Hematopoietic multipotent progenitor cell (in vitro differentiated cells): ENCODE results near the gene ERC2. TPM values are rescaled to one million over a fixed set of nuclear protein-coding genes. Genes with fewer than 3 reads are reported as not detected.

Experiments used
- DNase-seq, 3 donors: peaks; one replicate each; pipeline ENCODE4 v3.0.0-alpha.2; 2011 to 2015; ENCODE audit warnings: low read depth in 2 of 3, low spot score in 2 of 3
- total RNA-seq: library from RNA; depleted of rRNA; stranded (reverse); fragments of >200 nt; gene quantifications from one replicate; pipeline ENCODE4 v1.2.3, GENCODE V29; 2012

ERC2 gene
- total RNA-seq, 1 donor = 0.54 TPM

DNA sequence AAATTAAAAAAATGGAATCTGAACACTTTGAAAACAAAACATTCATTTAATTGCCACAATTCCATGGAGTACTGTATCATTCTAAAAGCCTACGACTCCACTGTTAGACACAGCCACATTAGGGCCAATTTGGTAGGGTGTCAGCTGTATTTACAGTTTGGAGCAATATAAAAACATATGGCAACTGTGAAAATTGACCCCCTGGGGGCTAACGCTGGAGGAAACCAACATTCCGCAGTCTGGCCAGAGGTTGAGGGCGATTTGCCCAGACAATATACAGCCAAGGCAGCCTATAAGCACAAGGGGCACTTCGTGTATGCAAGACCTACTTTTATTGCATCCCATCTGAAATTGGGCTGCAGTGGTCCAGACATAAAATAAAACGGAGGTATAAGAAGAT, 504.7 kb downstream of the ERC2 start:
- no peak for DNase-seq

DNA sequence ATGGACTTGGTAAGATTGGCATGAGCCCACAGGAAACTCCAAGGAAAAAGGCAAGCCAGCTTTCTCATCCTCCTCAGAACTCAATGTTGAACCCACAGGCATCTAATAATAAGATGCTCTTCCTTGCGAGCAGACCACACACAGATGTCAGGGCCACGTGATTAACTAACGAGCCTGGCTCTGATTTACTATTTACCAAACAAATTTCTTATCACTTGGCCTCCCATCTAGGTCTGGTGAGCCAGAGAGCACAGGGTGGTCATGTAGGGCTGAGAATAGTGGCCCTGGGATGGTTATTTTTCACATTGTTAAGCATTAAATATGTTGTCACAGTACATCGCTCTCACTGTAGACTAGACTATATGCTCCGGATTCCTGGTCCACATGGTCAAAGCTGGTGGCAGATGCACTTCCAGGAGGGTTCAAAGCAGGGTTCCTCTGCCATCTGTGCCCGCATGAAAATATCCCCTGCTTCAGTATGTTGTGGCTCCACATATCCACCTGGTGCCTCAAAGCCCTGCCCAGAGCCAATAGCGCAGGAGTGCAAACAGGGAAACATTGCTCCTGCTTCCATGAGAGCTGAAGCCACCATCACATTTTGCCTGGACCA, 508.7 kb downstream of the ERC2 start:
- DNase-seq = no peak

GRCh38 chr3:55958605-55959004, 509.7 kb downstream of the ERC2 start:
- no peak for DNase-seq

GRCh38 chr3:55955891-55956477, 512.3 kb downstream of the ERC2 start:
- no peak for DNase-seq

- DNase-seq = no peak
Measured at GRCh38 chr3:55951388-55951787, 516.9 kb downstream of the ERC2 start.

GRCh38 chr3:55947406-55947805, 520.9 kb downstream of the ERC2 start:
- no peak for DNase-seq

DNA sequence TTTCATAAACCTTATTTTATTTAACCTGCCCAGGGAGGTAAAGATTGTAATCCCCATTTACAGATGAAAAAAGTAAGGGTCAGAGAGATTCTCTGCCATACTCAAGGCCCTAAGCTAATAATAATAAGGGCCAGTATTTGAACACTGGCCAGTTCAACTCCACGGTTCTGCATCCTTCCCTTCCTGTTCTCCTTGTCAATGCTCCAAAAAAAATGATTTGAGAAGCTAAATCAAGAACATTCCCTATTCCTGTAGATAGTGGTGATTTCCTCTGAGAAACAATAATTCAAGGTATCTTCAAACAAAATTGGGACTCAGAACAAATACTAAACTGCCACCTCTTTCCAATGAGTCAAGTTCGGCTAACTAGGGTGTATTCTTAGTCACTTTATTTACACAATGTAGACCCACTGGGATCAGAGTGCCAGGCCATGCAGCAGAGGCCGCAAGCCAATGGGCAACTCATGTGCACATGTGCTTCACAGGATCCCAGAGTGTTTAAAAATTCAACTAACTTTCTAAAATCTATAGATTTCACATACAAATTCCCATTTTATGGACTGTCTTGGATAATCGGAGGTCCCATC, 521.6 kb downstream of the ERC2 start:
- DNase-seq = no peak

- no peak for DNase-seq
Measured at GRCh38 chr3:55942868-55943267, 525.4 kb downstream of the ERC2 start.

- DNase-seq = no peak
Measured at GRCh38 chr3:55939287-55939686, 529.0 kb downstream of the ERC2 start.

- no peak for DNase-seq
Measured at GRCh38 chr3:55937301-55937700, 531.0 kb downstream of the ERC2 start.

DNA sequence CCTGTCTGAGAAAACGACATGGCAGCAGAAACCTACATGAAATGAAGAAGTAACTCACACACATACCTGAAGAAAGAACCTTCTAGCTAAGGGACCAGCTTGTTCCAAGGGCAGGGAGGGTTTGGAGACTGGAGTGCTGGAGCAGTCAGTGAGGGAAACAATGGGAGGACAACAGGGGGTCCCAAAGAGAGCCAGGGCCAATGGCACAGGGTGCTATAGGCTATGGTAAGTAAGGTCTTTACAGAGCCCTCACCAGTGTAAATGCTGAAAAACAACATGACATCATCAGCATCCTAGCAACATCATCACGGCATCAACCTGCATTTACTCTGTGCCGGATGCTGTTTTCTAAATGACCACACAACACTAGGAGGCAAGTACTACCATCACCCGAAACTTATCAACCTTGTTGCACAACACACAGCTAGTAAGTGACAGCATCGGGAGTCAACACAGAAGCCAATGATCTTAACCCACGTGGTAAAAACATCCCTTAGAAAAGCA, 531.7 kb downstream of the ERC2 start:
- DNase-seq = no peak

DNA sequence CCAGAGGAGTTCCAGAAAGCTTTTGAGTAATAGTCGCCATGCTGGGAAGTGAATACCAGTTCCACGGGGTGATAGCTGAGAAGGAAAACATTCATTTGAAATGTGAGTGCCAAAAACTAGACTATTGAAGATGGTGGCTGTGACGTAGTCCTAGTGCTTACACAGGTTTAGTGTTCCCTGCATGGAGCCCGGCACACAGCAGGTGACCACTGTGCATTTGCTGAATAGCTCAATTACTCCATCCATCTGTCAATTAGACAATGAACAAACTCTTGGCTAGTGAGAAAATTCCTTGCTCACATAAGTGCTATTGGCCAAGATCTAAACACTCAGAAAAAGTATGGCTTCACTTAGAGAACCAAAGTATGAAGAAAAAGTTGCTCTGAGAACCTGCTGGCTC, 533.0 kb downstream of the ERC2 start:
- no peak for DNase-seq

GRCh38 chr3:55934771-55935170, 533.5 kb downstream of the ERC2 start:
- DNase-seq = no peak

DNA sequence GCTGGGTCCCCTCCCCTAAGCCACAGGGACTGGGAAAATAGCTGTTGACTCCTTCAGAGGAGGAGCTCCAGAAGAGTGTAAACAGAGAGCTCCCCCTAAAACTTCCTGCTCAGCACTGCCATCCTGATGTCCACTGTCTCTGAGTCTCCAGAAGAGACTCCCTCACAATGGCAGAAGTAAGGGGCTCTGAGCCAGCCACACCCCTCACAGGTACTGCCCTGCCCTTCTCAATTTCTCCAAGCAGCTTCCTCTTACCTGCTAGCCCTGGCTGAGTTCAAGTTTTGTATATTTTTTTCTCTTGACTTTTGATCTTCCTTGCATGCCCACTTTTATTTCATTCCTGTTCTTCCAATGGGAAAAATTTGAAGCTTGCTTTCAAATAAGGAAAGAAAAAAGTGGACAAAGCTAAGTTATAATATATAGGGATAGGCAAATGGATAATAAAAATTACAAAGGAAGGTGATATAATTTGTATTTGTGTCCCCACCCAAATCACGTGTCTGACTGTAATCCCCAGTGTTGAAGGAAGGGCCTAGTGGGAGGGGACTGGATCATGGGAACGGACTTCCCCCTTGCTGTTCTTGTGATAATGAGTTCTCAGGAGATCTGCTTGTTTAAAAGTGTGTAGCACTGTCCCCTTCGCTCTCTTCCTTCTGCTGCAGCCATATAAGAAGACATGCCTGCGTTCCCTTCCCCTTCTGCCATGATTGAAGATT, 539.0 kb downstream of the ERC2 start:
- no peak for DNase-seq

- DNase-seq = no peak
Measured at GRCh38 chr3:55923626-55924025, 544.6 kb downstream of the ERC2 start.

- no peak for DNase-seq
Measured at GRCh38 chr3:55923207-55923606, 545.1 kb downstream of the ERC2 start.

GRCh38 chr3:55912880-55913279, 555.4 kb downstream of the ERC2 start:
- no peak for DNase-seq

GRCh38 chr3:55911266-55911665, 557.0 kb downstream of the ERC2 start:
- no peak for DNase-seq

DNA sequence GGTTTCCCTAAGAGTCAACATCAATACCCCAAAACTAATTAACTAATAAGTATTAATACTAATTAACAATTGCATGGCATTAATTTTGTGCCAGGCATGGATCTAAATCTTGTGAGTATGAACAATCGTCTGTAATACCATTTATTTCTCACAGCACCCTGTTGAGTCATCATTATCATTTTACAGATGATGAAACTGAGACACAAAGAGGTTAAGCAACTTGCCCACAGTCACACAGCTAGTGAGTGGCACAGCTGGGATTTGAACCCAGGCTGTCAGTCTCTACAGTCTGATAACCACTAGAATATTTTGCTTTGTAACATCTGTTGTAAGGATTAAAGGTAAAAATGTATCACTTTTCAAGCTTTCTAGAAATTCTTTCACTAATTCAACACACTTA, 557.7 kb downstream of the ERC2 start:
- no peak for DNase-seq

DNA sequence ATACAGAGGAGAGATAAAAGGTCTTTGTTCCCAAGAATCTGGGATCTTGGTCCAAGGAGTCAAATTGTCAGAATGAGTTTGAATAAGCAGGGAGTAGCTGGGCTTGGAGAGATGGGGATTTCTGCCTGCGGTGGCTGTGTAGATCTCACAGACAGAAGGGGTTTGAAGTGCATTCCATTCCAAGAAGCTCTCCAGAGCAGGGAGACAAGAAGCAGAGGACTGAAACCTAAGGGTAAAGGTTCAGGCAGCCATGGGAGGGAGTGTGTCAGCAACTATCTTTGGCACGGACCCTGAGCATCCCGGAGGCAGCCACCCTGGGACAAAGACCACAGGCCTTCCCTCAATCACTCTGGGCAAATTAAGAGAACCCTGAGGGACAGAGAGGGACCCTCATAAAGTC, 558.9 kb downstream of the ERC2 start:
- DNase-seq = no peak

- no peak for DNase-seq
Measured at GRCh38 chr3:55907616-55908015, 560.7 kb downstream of the ERC2 start.

DNA sequence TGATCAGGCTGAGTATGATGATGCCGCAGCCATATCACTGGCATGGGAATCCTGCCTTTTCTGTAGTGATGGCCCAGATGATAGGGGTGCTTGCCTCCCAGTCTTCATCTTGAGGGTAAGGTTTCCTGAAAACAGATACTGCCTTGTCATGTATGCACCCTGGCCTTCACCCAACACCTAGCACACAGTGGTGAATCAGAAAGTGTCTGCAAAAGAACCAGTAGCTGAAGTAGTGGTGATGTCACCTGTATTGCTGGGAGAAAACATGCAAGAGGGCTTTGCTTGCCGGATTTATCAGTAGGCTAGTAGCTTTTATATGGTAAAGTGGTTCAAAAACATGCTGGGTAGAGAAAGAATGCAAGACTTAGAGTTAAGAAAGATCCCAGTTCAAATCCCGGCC, 561.4 kb downstream of the ERC2 start:
- no peak for DNase-seq
